Inferior parietal cortex (tissue), 1 donor: ENCODE measurements around the gene CEP112.
"Not testable (repeated sequence)": the region's sequence is repeated elsewhere in the genome, so short reads cannot be mapped to it uniquely, and the experiment has no call there.

Source experiments
- DNase-seq: peaks from one replicate; pipeline ENCODE4 v3.0.0-alpha.2; 2016; ENCODE audit errors: extremely low spot score

The CEP112 gene

DNA sequence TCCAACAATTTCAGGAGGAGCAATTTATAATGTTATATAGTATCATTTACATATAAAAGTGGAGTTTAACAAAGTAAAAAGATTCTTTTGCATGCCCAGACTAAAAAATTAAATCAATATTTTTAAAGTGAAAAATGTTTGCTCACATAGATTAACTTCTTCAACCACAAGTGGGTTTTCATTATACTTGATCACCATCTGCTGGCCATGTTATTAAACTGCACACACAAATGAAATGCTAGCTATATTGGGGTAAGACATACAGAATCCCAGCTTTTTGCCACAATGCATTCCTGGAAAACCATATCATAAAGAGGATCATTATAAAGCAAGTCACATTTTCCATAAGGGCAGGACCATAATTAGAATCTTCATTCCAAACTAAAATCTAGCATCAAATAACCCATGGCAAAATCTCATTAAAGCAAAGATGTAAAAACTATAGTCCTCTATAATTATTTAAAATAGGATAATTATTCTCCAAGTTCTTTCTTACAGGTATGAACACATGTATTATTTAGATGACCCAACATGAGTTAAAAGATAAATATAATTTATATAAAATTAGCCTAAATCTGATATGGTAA, 26.3 kb downstream of the CEP112 start:
- peak; percentile 76 for DNase-seq

DNA sequence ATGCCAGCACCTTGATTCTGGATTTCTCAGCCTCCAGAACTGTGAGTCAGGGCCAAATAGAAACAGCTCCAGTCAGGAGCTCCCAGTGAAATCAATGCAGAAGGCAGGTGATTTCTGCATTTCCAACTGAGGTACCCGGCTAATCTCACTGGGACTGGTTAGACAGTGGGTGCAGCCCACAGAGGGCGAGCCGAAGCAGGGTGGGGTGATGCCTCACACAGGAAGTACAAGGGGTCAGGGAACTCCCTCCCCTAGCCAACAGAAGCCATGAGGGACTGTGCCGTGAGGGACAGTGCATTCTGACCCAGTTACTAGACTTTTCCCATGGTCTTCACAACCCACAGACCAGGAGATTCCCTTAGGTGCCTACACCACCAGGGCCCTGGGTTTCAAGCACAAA, 36.9 kb downstream of the CEP112 start:
- DNase-seq: not testable (repeated sequence)

DNA sequence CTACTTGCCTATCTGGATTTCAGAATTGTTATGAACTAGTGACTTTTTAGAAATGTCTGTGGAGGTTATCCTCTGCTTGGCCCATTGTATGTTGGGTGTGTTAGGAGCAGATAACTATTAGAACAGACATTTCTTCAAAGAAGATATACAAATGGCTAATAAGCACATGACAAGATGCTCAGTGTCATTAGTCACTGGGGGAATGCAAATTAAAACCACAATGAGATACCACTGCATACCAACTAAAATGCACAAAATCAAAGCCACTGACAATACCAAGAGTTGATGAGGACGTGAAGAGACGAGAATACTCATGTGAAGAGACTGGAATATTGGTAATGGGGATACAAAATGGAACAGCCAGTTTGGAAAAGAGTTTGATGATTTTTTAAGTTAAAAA, 39.2 kb downstream of the CEP112 start:
- no peak for DNase-seq

DNA sequence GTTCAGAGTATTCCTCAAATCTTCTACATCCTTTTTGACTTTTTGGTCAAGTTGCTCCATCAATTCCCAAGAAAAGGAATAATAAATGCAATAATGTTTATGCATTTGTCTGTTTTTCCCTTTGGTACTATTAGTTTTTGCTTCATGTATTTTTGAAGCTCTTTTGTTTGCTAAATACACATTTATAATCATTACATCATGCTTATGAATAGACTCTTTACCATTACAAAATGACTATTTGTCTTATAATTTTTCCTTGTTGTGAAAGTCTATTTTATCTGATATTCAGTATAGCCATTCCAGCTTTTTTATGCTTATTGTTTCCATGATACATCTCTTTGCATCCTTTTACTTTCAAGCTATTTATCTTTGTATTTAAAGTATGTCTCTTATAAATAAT, 41.2 kb downstream of the CEP112 start:
- DNase-seq: no peak

DNA sequence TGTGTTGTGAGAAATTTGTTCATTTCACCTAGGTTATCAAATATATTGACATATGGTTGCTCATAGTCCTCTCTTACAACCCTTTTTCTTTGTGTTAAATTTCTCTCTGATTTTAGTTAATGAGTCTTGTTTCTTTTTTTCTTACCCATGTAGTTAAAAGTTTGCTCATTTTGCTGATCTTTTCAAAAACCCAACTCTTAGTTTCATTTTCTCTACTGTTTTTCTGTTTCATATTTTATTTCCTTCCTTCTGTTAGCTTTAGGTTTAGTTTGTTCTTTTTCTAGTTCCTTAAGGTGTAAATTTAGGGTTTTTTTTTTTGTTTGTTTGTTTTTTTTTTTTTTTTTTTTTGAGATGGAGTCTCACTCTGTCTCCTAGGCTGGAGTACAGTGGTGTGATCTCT, 42.4 kb downstream of the CEP112 start:
- DNase-seq: no peak

DNA sequence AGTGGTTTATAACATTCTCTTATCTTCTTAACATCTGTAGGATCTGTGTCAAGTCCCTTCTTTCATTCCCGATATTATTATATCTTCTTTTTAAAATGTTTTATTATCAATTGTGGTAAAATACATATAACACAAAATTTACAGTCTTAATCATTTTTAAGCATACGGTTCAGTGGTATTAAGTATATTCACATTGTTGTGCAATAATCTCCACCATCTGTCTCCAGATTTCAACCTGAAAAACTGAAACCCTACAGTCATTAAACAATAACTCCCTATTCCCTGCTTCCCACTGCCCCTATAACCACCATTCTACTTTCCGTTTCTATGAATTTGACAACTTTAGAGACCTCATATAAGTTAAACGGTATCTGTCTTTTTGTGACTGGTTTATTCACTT, 45.5 kb downstream of the CEP112 start:
- no peak for DNase-seq

DNA sequence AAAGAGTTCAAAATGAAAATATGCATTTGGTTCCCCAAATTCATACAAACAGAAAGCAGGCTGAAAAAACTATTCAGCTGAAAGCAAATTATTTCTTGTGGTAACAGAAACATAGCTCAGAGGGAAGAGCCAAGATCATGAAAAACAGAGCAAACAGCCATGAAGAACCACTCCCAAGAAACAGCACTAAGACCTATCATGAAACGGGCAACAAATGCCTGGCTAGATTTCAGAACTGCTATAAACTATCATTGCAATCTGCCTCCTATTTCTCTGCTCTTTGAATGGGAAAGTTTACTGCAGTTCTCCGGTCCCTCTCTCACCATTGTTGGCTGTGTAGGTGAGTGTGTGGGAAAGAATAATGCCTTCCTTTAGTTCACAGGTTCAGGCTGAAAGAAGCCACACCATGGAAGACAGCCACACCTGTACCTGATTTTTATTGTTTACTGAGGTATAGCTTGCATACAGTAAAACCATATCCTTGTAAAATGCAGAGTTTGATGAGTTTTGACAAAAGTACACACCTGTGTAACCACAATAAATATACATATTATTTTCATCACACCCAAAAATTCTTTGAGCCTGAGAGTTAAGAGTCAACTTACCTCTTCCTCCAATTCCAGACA, 48.2 kb downstream of the CEP112 start:
- DNase-seq: no peak

DNA sequence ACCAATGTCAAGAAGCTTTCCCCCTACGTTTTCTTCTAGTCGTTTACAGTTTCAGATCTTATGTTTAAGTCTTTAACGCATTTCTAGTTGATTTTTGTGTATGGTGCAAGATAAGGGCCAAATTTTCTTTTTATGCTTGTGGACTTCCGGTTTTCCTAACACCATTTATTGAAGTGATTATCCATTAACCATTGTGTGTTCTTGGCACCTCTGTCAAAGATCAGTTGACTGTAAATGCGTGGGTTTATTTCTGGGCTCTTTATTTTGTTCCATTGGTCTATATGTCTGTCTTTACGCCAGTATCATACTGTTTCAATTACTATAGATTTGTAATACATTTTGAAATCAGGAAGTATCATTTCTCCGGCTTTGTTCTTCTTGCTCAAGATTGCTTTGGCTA, 49.5 kb downstream of the CEP112 start:
- DNase-seq: no peak

DNA sequence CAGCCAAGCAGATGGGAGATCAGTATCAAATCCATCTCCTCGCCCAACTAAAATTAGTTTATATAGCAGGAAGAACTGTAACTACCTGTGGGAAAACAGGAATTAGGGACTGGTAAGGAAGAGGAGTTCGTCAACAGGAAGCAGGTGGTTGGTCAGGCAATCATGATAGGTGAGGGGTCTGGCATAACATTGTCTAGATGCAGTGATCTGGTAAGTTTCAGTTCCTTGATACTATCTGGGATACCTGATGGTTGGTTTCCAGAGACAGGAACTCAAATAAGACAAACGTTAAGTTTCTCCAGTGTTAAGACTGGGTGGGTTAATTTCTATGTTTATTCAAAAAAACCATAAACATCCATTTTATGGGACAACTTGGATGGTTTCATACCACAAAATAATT, 53.8 kb downstream of the CEP112 start:
- no peak for DNase-seq

DNA sequence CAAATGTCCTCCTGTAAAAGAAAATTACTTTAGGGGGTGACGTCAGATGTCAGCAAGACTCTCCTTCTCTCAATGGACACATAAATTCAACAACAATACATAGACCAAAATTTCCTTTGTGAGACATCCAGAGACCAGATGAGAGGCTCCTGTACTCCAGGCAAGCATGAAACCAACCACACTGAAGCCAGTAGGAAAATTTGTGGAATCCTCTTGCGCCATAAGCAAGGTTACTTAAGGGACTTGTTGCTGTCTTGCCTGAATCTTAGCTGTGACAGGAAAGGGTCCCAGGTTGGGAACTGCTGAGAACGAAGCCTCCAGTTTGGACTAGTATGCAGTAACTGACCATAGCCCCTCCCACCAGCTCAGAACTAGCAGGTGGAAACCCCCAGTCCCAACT, 56.0 kb downstream of the CEP112 start:
- no peak for DNase-seq

DNA sequence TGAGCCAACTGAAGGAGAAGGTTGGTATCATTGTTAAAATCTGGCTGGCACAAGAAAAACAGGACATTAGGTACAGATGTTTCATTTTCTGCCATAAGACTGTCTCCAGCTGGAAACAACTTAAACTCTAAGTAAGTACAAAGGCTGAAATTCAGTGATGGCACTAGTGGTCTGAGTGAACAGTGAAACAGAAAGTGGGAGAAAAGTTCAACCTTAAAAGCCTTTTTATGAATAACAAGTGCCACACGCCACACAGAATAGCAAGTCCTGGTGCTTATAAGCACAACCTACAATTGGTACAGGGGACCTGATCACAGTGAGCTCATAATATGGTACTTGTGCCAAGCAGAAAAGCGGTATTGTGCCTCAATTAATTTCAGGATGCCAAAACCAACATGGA, 56.7 kb downstream of the CEP112 start:
- no peak for DNase-seq

DNA sequence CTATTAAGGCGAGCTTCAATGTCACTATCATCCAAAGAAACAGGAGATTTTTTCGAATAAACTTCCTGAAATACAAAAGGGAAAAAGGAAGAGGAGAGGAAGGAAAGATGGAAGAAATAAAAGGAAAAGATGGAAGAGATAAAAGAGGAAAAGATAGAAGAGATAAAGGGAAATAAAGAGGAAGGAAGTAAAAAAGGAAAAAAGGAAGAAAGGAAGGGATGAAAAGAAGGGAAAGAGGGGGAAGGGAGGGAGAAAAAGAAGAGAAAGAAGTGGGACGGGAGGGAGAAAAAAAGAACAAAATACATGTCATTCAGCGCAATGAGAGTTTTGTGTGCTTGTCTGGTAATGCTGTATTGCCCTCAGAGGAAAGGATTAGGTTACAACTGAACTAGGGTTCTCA, 62.2 kb downstream of the CEP112 start:
- DNase-seq: no peak

DNA sequence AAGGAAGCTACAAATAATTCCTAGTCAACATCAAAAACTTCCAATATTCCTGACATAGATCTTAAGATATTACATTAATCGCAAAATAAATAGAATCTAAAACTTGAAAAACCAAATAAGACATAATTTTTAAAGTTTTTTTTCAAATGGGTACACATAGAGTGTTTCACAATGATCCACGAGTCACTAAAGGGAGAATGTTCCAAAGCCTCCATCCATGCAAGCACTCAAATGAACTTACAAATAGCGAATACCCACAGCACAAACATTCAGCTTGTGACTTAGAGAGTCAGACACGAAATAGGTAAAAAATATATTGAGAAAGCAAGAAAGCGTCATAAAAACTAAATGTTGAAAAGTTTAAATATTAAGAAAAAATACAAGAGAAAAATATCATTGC, 65.7 kb downstream of the CEP112 start:
- no peak for DNase-seq

DNA sequence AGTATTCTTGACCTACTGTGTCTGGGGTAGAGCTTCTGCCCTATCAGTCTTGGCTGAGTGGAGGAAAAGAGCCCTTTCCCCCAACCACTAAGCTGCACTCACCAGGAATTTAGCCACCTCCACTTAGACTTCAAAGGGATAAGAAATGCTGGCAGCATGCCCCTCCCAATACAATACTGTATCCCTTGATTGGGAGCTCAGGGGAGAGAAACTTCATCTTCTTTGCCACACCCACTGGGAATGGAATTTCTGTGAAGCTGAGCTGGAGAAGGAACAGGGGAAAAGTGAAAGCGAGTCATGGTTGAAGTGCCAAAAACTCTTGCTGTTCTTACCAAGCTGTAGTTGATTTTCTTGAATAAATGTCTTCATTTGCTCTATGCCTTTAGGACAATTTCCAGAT, 68.8 kb downstream of the CEP112 start:
- DNase-seq: no peak

DNA sequence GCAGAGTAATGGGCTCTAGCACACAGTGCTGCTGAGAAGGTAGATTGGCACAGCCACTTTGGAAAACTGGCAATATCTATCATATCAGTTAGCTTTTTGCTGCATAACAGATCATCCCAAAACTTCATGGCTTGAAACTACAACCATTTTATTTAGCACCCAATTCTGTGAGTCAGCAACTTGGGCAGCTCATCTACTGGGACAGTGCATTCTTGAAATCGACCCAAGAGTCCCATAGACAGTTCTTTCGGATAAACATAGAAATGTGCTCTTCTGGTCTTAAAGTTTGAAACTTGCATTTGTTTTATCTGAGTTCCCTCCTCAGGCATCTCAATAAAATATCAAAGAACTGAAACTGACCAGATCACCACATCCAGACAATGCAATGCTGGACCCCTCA, 76.7 kb downstream of the CEP112 start:
- no peak for DNase-seq

DNA sequence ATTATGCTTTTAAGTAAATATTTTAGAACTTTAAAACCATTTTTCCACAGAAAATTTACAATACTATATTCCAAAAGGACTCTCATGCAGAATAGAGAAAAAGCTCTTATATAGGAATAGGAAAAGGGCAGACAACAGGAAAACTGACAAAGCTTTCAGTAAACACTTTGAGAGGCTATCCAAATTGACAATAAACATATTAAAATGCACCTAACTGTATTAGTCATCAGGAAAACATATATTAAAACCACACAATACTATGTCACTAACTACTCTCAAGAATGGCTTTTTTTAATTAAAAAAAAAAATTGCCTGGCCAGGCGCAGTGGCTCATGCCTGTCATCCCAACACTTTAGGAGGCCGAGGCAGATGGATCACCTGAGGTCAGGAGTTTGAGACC, 77.3 kb downstream of the CEP112 start:
- DNase-seq: no peak

DNA sequence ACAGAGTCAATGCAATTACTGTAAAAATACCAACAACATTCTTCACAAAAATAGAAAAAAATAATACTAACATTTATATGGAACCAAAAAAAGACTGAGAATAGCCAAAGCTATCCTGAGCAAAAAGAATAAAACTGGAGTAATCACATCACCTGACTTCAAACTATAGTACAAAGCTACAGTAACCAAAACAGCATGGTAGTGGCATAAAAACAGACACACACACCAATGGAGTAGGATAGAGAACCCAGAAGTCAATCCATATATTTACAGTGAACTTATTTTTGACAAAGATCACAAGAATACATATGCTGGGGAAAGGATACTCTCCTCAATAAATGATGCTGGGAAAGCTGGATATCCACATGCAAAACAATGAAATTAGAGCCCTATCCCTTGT, 84.2 kb downstream of the CEP112 start:
- DNase-seq: no peak

DNA sequence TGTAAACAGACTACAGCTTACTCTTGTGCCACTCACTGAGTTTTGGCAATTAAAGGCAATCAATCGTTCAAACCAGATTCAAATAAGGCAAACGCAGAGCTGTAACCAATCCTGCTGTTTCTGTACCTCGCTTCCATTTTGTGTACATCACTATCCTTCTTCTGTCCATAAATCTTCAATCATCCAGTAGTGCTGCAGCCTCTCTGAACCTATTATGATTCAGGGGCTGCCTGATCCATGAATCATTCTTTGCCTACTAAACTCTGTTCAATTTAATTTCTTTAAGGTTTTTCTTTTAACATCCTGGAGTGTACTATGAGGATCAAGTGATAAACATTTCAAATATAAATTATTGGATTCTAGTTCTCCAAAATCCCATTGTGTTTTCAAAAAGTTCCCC, 93.9 kb downstream of the CEP112 start:
- DNase-seq: no peak

DNA sequence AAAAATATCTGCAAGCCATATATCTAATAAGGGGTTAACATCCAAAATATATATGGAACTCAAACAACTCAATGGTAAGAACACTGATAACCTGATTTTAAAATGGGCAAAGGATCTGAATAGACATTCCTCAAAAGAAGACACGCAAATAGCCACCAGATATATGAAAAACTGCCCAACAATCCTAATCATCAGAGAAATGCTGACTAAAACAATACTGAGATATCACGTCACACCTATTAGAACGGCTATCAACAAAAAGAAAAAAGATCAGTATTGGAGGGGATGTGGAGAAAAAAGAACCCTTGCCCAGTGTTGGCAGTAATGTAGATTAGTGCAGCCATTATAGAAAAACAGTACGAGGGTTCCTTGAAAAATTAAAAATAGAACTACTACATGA, 97.2 kb downstream of the CEP112 start:
- no peak for DNase-seq

DNA sequence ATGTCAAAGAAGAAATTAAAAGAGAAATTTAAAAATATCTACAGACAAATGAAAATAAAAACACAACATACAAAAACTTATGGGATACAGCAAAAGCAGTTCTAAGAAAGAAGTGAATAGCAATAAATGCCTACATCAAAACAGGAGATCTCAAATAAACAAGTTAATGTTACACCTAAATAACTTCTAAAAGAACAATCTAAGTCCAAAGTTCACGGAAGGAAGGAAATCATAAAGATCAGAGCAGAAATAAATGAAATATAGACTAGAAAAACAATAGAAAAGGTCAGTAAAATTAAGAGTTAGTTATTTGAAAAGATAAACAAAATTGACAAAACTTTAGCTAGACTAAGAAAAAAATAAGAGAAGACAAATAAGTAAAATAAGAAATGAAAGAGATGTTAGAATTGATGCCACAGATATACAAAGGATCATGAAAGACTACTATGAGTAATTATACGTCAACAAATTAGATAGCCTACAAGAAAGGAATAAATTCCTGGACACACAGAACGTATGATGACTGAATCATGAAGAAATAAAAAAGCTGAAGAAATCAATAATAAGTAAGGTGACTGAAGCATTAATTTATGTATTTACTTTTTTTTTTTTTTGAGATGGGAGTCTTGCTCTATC, 100.4 kb downstream of the CEP112 start:
- no peak for DNase-seq

DNA sequence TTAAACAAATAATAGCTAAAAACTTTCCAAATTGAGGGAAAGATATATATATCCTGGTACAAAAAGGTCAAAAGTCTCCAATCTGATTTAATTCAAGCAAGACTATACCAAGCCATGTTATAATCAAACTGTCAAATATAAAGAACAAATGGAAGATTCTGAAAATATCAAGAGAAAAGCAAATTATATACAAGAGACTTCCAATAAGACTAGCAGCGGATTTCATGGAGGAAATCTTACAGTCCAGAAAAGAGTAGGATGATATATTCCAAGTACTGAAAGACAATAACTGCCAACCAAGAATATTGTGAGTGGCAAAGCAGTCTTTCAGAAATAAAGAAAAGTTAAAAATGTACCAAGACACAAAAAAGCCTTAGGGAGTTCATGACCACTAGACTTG, 102.2 kb downstream of the CEP112 start:
- no peak for DNase-seq

DNA sequence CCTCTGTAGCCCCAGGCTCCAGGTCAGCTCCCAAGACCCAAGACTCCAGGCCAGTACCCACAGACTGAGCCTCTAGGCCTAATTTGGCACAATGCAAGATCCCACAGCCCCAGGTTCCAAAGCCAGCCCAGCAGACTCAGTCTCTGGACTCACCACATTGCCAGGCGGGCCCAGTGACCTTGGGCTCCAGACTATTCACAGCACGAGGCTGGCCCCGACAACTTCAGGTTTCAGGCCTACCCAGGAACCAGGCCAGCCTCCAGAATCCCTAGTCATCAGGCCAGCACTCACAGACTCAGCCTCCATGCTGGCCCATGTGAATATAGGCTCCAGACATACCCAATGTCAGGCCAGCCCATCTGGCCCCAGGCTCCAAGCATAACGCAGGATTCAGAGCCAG, 103.8 kb downstream of the CEP112 start:
- no peak for DNase-seq

DNA sequence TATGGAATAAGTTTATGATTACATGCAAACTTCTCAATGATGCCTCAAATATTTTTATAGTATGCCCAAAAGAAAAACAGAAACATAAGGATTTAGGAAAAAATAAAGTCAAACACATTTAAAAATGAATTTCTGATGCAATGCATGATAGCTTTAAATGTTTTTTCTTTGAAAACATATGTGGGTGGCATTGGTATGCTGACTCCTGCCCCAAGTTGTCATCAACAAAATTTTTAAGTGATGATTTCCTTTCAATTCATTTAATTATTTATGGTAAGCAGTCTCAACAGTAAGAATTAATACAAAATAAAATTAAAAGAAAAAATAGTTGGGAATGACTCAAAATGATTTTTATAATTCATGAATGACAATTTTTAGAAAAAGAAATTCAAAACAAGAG, 104.9 kb downstream of the CEP112 start:
- DNase-seq: no peak

DNA sequence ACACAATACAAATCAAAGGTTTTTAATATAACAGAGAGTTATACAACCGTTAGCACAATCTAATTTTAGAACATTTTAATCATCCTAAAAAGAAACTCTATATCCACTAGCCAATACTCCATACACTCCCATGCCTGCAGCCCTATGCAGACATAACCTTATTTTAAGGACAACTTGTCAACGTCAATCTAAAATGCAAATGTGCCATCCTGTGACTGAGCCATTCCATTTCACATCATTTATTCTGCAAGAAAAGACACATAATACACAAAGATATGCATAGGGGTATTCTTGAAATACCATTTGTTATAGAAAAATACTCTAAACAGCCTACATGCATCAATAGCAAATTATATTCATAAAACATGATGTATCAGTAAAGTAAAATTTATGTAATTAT, 106.7 kb downstream of the CEP112 start:
- DNase-seq: no peak
